HepG2 (cell line): Measurements from ENCODE around the gene UST. TPM values are rescaled to one million over a fixed set of nuclear protein-coding genes. Genes with fewer than 3 reads are reported as not detected.

Experiments
- ARNT ChIP-seq: fragments of 450-650 bp; IDR thresholded peaks from 2 replicates; pipeline ENCODE4 v1.6.1; 2017
- CBFB ChIP-seq: sonication (generic); formaldehyde crosslinking; IDR thresholded peaks from 2 replicates; pipeline ENCODE4 v1.4.0; 2020; ENCODE audit warnings: missing genetic modification reagents
- CENPX ChIP-seq: sonication (generic); formaldehyde crosslinking; IDR thresholded peaks from 2 replicates; pipeline ENCODE4 v1.9.0; 2021; ENCODE audit warnings: mild to moderate bottlenecking, missing genetic modification reagents, moderate library complexity
- CREBL2 ChIP-seq: sonication (generic); formaldehyde crosslinking; IDR thresholded peaks from 2 replicates; pipeline ENCODE4 v1.8.1; 2023; ENCODE audit warnings: missing genetic modification reagents, mild to moderate bottlenecking, borderline replicate concordance
- CREM ChIP-seq, 2 experiments: sonication (generic) in 1 of 2; formaldehyde crosslinking in 1 of 2; IDR thresholded peaks; 2 replicates each; pipeline versions ENCODE4 v1.4.0 to v1.6.1; 2016 to 2020; ENCODE audit warnings: antibody characterized with exemption in 1 of 2, mild to moderate bottlenecking in 1 of 2, missing genetic modification reagents in 1 of 2
- FLYWCH1 ChIP-seq: sonication (generic); formaldehyde crosslinking; IDR thresholded peaks from 2 replicates; pipeline ENCODE4 v1.8.1; 2023; ENCODE audit warnings: mild to moderate bottlenecking, missing genetic modification reagents
- HOXA7 ChIP-seq: sonication (generic); formaldehyde crosslinking; IDR thresholded peaks from 2 replicates; pipeline ENCODE4 v1.8.1; 2022; ENCODE audit warnings: mild to moderate bottlenecking, missing genetic modification reagents, moderate library complexity
- IKZF5 ChIP-seq: IDR thresholded peaks from 2 replicates; pipeline ENCODE4 v1.6.1; 2018; ENCODE audit warnings: missing genetic modification reagents, mild to moderate bottlenecking, missing compliant biosample characterization
- KMT2B ChIP-seq: IDR thresholded peaks from 2 replicates; pipeline ENCODE4 v1.6.1; 2016; ENCODE audit warnings: missing genetic modification reagents, missing compliant biosample characterization
- MIER3 ChIP-seq: IDR thresholded peaks from 2 replicates; pipeline ENCODE4 v1.6.1; 2016; ENCODE audit warnings: missing compliant biosample characterization, borderline replicate concordance
- NFE2 ChIP-seq: sonication (generic); formaldehyde crosslinking; IDR thresholded peaks from 2 replicates; pipeline ENCODE4 v1.4.0; 2020; ENCODE audit warnings: missing genetic modification reagents
- NFYB ChIP-seq: sonication (generic); formaldehyde crosslinking; IDR thresholded peaks from 2 replicates; pipeline ENCODE4 v1.4.0; 2020; ENCODE audit warnings: missing genetic modification reagents
- SMARCE1 ChIP-seq: fragments of 450-650 bp; IDR thresholded peaks from 2 replicates; pipeline ENCODE4 v1.6.1; 2017; ENCODE audit warnings: borderline replicate concordance
- THYN1 ChIP-seq: sonication (generic); formaldehyde crosslinking; IDR thresholded peaks from 2 replicates; pipeline ENCODE4 v1.8.1; 2023; ENCODE audit warnings: low read depth, mild to moderate bottlenecking, moderate library complexity, missing genetic modification reagents, borderline replicate concordance
- YEATS2 ChIP-seq: sonication (generic); formaldehyde crosslinking; IDR thresholded peaks from 2 replicates; pipeline ENCODE4 v1.4.0; 2020; ENCODE audit warnings: missing genetic modification reagents, borderline replicate concordance
- ZBTB14 ChIP-seq: sonication (generic); formaldehyde crosslinking; IDR thresholded peaks from 2 replicates; pipeline ENCODE4 v1.4.0; 2020; ENCODE audit warnings: missing genetic modification reagents
- ZC3H13 ChIP-seq: sonication (generic); formaldehyde crosslinking; IDR thresholded peaks from 2 replicates; pipeline ENCODE4 v1.8.1; 2023; ENCODE audit warnings: mild to moderate bottlenecking, missing genetic modification reagents, moderate library complexity
- ZC3H4 ChIP-seq: sonication (generic); formaldehyde crosslinking; IDR thresholded peaks from 2 replicates; pipeline ENCODE4 v1.4.0; 2020; ENCODE audit warnings: missing genetic modification reagents, borderline replicate concordance
- ZIK1 ChIP-seq: sonication (generic); formaldehyde crosslinking; IDR thresholded peaks from 2 replicates; pipeline ENCODE4 v1.5.0; 2020; ENCODE audit warnings: mild to moderate bottlenecking, low read depth, missing genetic modification reagents, borderline replicate concordance
- ZNF20 ChIP-seq: sonication (generic); formaldehyde crosslinking; IDR thresholded peaks from 2 replicates; pipeline ENCODE4 v1.4.0; 2020; ENCODE audit warnings: mild to moderate bottlenecking, moderate library complexity, missing genetic modification reagents
- ZNF296 ChIP-seq: sonication (generic); formaldehyde crosslinking; conservative IDR thresholded peaks from 2 replicates; pipeline ENCODE4 v1.5.0; 2020; ENCODE audit warnings: mild to moderate bottlenecking, missing genetic modification reagents
- ZNF33B ChIP-seq: sonication (generic); formaldehyde crosslinking; IDR thresholded peaks from 2 replicates; pipeline ENCODE4 v1.5.1; 2020; ENCODE audit warnings: mild to moderate bottlenecking, missing genetic modification reagents
- ZNF431 ChIP-seq: sonication (generic); formaldehyde crosslinking; IDR thresholded peaks from 2 replicates; pipeline ENCODE4 v1.9.0; 2022; ENCODE audit warnings: missing genetic modification reagents, low read depth, mild to moderate bottlenecking, borderline replicate concordance
- ZNF720 ChIP-seq: sonication (generic); formaldehyde crosslinking; IDR thresholded peaks from 2 replicates; pipeline ENCODE4 v1.4.0; 2020; ENCODE audit warnings: missing genetic modification reagents
- ZSCAN29 ChIP-seq: sonication (generic); formaldehyde crosslinking; conservative IDR thresholded peaks from 2 replicates; pipeline ENCODE4 v1.4.0; 2020; ENCODE audit warnings: mild to moderate bottlenecking, missing genetic modification reagents
- polyA plus RNA-seq, 8 experiments: library from polyadenylated mRNA; depleted of rRNA in 3 of 8; stranded (reverse) in 7 of 8; unstranded in 1 of 8; fragments of >200 nt; fragmentation: Illumina TruSeq in 4 of 8; extraction: Trizol in 4 of 8; gene quantifications; 2 replicates each; pipeline versions ENCODE4 v1.2.1 to v1.2.3, GENCODE V29; 2011 to 2016; ENCODE audit warnings: low read depth in 4 of 8, missing spikeins in 1 of 8, mixed read lengths in 1 of 8; ENCODE audit not compliant: insufficient read depth in 1 of 8
- total RNA-seq, 5 experiments: library from RNA; depleted of rRNA; stranded (reverse); fragments of >200 nt; fragmentation: Illumina TruSeq; extraction: Trizol; gene quantifications; 2 replicates each; pipeline ENCODE4 v1.2.3, GENCODE V29; 2016; ENCODE audit warnings: low read depth in 1 of 5
- TF ChIP-seq, protein P1 (sequence below): sonication (generic); formaldehyde crosslinking; IDR thresholded peaks from 2 replicates; pipeline ENCODE4 v1.5.0; 2020; ENCODE audit warnings: mild to moderate bottlenecking, missing genetic modification reagents, borderline replicate concordance
- TF ChIP-seq, protein P2 (sequence below): sonication (generic); formaldehyde crosslinking; IDR thresholded peaks from 2 replicates; pipeline ENCODE4 v1.8.1; 2023; ENCODE audit warnings: mild to moderate bottlenecking, missing genetic modification reagents, borderline replicate concordance

UST gene
- total and polyA plus RNA-seq, 2 of the 13 experiments (the other 11 are each of a cell fraction or from before 2014, with no cell fraction given), result 0.27 TPM; not detected in 1

GRCh38 chr6:149060985-149061760 is 314.3 kb downstream of the UST start (continued):
- TF ChIP-seq, protein P1, sequence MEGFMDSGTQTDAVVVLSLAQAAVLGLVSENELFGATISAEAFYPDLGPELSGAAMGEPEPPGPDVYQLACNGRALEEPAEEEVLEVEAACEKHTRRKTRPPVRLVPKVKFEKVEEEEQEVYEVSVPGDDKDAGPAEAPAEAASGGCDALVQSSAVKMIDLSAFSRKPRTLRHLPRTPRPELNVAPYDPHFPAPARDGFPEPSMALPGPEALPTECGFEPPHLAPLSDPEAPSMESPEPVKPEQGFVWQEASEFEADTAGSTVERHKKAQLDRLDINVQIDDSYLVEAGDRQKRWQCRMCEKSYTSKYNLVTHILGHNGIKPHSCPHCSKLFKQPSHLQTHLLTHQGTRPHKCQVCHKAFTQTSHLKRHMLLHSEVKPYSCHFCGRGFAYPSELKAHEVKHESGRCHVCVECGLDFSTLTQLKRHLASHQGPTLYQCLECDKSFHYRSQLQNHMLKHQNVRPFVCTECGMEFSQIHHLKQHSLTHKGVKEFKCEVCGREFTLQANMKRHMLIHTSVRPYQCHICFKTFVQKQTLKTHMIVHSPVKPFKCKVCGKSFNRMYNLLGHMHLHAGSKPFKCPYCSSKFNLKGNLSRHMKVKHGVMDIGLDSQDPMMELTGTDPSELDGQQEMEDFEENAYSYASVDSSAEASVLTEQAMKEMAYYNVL (CRISPR knock-in tag), result 0 out of 2 replicates have a peak, but pooled peaks have one; percentile 14
- TF ChIP-seq ZNF720 (CRISPR knock-in tag), result no peak
- TF ChIP-seq YEATS2 (CRISPR knock-in tag), result no peak
- no peak for TF ChIP-seq ZC3H13 (CRISPR knock-in tag)
- TF ChIP-seq CBFB (CRISPR knock-in tag), result no peak
- no peak for TF ChIP-seq ARNT
- no peak for TF ChIP-seq CREBL2
- TF ChIP-seq ZNF296 (CRISPR knock-in tag), result no peak
- TF ChIP-seq MIER3 (CRISPR knock-in tag), result no peak
- TF ChIP-seq NFE2 (CRISPR knock-in tag), result no peak
- TF ChIP-seq KMT2B (CRISPR knock-in tag), result no peak
- no peak for TF ChIP-seq NFYB (CRISPR knock-in tag)
- TF ChIP-seq IKZF5 (CRISPR knock-in tag), result peak; percentile 52; the same call in 1 of the 2 replicates
- no peak for TF ChIP-seq ZBTB14
- TF ChIP-seq HOXA7 (CRISPR knock-in tag), result no peak
- TF ChIP-seq ZIK1 (CRISPR knock-in tag), result no peak
- no peak for TF ChIP-seq CENPX
- no peak for TF ChIP-seq ZNF20 (CRISPR knock-in tag)
- no peak for TF ChIP-seq ZC3H4 (CRISPR knock-in tag)
- no peak for TF ChIP-seq FLYWCH1
- TF ChIP-seq, protein P2, sequence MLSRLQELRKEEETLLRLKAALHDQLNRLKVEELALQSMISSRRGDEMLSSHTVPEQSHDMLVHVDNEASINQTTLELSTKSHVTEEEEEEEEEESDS, result no peak
- TF ChIP-seq CREM (IDR thresholded peaks at IDR 0.05), result 0 out of 2 replicates have a peak, but pooled peaks have one; percentile 19
- no peak for TF ChIP-seq CREM (CRISPR knock-in tag; IDR thresholded peaks at IDR 0.05)
- no peak for TF ChIP-seq ZNF33B (CRISPR knock-in tag)
- TF ChIP-seq ZNF431 (CRISPR knock-in tag), result no peak
- TF ChIP-seq ZSCAN29 (CRISPR knock-in tag), result no peak
- no peak for TF ChIP-seq SMARCE1
- no peak for TF ChIP-seq THYN1 (CRISPR knock-in tag)
